Measurements from ENCODE around the gene SIDT1. TPM values are rescaled to one million over a fixed set of nuclear protein-coding genes. Genes with fewer than 3 reads are reported as not detected.
"Not testable (repeated sequence)": the region's sequence is repeated elsewhere in the genome, so short reads cannot be mapped to it uniquely, and the experiment has no call there.

The SIDT1 gene
- total RNA-seq, 1 experiment from 2014 or later = not detected

DNA sequence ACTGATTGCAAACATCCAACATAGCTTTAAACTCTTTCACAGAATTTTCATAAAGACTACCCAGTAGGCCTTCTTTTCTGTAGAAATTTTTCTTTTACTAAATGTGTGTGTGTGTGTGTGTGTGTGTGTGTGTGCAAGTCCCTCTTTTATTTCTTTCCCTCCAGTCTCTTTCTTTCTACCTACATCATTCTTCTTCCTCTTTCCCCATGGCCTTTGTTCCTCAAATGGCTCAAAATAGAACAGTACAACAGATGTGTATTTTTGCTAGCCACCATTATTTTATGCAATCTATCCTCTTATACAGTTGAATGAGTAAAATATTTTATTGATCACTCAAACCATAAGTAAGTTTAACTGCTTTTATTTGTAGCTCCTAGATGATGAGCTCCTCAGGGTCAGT, 87.7 kb downstream of the SIDT1 start:
- no peaks in the 10 kb centered on the region for H3K4me1 ChIP-seq (replicated peaks)
- no peak overlapping the region for H3K4me3 ChIP-seq
- H3K9me3 ChIP-seq (replicated peaks) = no peaks in the 10 kb centered on the region
- no peak overlapping the region for H3K27ac ChIP-seq
- DNase-seq (ENCODE audit: low read depth in 1 of 2, low spot score in 2 of 2) = no peak
- H3K36me3 ChIP-seq = no peaks in the 10 kb centered on the region
- H3K27me3 ChIP-seq (replicated peaks) = no peaks in the 10 kb centered on the region

DNA sequence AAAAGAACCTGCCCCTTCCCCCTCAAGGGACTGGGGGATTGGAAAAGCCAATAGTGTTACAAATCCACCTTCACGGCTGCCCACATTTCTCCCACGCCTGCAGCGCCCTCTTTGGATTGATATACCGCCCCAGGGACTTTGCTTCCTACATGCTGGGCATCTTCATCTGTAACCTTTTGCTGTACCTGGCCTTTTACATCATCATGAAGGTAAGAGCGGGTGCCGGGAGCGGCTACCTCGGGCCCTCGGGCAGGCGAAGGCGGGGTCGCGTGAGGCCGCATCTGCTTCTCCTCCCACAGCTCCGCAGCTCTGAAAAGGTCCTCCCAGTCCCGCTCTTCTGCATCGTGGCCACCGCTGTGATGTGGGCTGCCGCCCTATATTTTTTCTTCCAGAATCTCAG, 91.0 kb downstream of the SIDT1 start:
- Histone ChIP-seq H3K4me3 (no peak overlapping the region), H3K4me1 (replicated peaks) (no peaks in the 10 kb centered on the region), H3K27me3 (replicated peaks) (peaks cover 6% of the 10 kb centered on the region; the same call in 1 of the 2 replicates), H3K9me3 (replicated peaks) (no peaks in the 10 kb centered on the region), H3K36me3 (no peaks in the 10 kb centered on the region), H3K27ac (no peak overlapping the region)
- DNase-seq (ENCODE audit: low read depth in 1 of 2, low spot score in 2 of 2) = no peak

GRCh38 chr3:113623811-113624210, 91.5 kb downstream of the SIDT1 start:
- Histone ChIP-seq H3K27me3 (replicated peaks) (peaks cover 6% of the 10 kb centered on the region; the same call in 1 of the 2 replicates), H3K4me1 (replicated peaks) (no peaks in the 10 kb centered on the region), H3K27ac (no peak overlapping the region), H3K4me3 (no peak overlapping the region), H3K36me3 (no peaks in the 10 kb centered on the region), H3K9me3 (replicated peaks) (no peaks in the 10 kb centered on the region)
- DNase-seq (ENCODE audit: low read depth in 1 of 2, low spot score in 2 of 2) = no peak

GRCh38 chr3:113625834-113626233, 93.5 kb downstream of the SIDT1 start:
- no peak overlapping the region for H3K4me3 ChIP-seq
- H3K27ac ChIP-seq = no peak overlapping the region
- H3K4me1 ChIP-seq (replicated peaks) = no peaks in the 10 kb centered on the region
- no peak for DNase-seq (ENCODE audit: low read depth in 1 of 2, low spot score in 2 of 2)
- peaks cover 6% of the 10 kb centered on the region; the same call in 1 of the 2 replicates for H3K27me3 ChIP-seq (replicated peaks)
- no peaks in the 10 kb centered on the region for H3K9me3 ChIP-seq (replicated peaks)
- no peaks in the 10 kb centered on the region for H3K36me3 ChIP-seq

GRCh38 chr3:113626503-113627371, 94.4 kb downstream of the SIDT1 start:
- Histone ChIP-seq H3K4me3 (no peak overlapping the region), H3K4me1 (replicated peaks) (no peaks in the 10 kb centered on the region), H3K9me3 (replicated peaks) (no peaks in the 10 kb centered on the region), H3K27ac (no peak overlapping the region), H3K36me3 (no peaks in the 10 kb centered on the region), H3K27me3 (replicated peaks) (peaks cover 6% of the 10 kb centered on the region; the same call in 1 of the 2 replicates)
- peak; percentile 28 to 43 for DNase-seq (ENCODE audit: low read depth in 1 of 2, low spot score in 2 of 2)

- Histone ChIP-seq H3K4me1 (replicated peaks) (no peaks in the 10 kb centered on the region), H3K9me3 (replicated peaks) (no peaks in the 10 kb centered on the region), H3K4me3 (no peak overlapping the region), H3K36me3 (no peaks in the 10 kb centered on the region), H3K27me3 (replicated peaks) (peaks cover 6% of the 10 kb centered on the region; the same call in 1 of the 2 replicates), H3K27ac (no peak overlapping the region)
- DNase-seq (ENCODE audit: low read depth in 1 of 2, low spot score in 2 of 2) = no peak
Measured at GRCh38 chr3:113628316-113628715, 96.0 kb downstream of the SIDT1 start.

GRCh38 chr3:113628788-113629187, 96.4 kb downstream of the SIDT1 start:
- Histone ChIP-seq H3K9me3 (replicated peaks) (no peaks in the 10 kb centered on the region), H3K4me1 (replicated peaks) (no peaks in the 10 kb centered on the region), H3K36me3 (no peaks in the 10 kb centered on the region), H3K4me3 (no peak overlapping the region), H3K27me3 (replicated peaks) (peaks cover 6% of the 10 kb centered on the region; the same call in 1 of the 2 replicates), H3K27ac (no peak overlapping the region)
- DNase-seq (ENCODE audit: low read depth in 1 of 2, low spot score in 2 of 2) = no peak

DNA sequence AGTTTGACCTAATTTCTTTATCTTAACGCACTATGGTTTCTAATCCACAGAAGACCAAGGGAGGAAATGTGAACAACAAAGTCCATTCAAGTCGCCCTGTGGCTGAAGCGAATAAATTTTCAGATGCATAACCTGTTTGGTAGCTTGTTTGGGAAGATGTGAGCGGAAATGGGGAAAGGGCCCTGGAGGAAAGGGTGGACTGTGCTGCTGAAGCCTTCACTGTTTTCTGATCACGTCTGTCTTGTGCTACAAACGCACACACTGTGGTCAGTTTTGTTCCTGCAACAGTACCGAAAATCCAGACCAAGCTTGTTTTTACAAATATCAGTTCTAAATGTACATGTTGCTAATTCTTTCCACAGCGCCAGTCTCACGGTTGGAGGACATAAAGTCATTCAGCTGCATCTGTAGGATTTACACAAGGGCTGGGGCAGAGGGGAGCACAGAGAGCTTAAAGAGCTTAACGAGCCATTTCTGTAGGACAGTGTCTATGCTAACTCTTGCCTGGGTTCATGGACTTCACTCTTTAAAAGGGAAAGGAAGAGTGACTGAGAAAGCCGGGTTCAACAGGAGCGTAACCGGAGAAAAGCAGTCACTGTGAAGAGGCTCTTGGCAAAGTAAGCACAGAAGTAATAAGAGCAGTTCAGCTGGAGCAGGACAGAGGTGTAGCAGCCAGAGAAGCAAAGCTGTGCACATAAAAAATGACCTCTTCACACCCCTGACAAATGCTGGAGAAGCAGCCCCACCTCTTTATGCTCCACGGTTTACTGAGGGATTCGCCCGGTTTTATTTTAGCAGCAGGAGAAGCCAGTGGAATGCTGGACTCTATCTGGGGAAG, 97.4 kb downstream of the SIDT1 start:
- DNase-seq (ENCODE audit: low read depth in 1 of 2, low spot score in 2 of 2) = no peak
- H3K9me3 ChIP-seq (replicated peaks) = no peaks in the 10 kb centered on the region
- peaks cover 6% of the 10 kb centered on the region; the same call in 1 of the 2 replicates for H3K27me3 ChIP-seq (replicated peaks)
- no peak overlapping the region for H3K4me3 ChIP-seq
- H3K36me3 ChIP-seq = no peaks in the 10 kb centered on the region
- H3K4me1 ChIP-seq (replicated peaks) = no peaks in the 10 kb centered on the region
- H3K27ac ChIP-seq = no peak overlapping the region

- Histone ChIP-seq H3K27me3 (replicated peaks) (peaks cover 2% of the 10 kb centered on the region; the same call in 1 of the 2 replicates), H3K4me1 (replicated peaks) (no peaks in the 10 kb centered on the region), H3K27ac (no peak overlapping the region), H3K9me3 (replicated peaks) (no peaks in the 10 kb centered on the region), H3K4me3 (no peak overlapping the region), H3K36me3 (no peaks in the 10 kb centered on the region)
- DNase-seq (ENCODE audit: low read depth in 1 of 2, low spot score in 2 of 2) = no peak
Measured at GRCh38 chr3:113630956-113631542, 98.7 kb downstream of the SIDT1 start.

GRCh38 chr3:113631573-113631972, 99.2 kb downstream of the SIDT1 start:
- Histone ChIP-seq H3K27me3 (replicated peaks) (no peaks in the 10 kb centered on the region), H3K4me3 (no peak overlapping the region), H3K9me3 (replicated peaks) (no peaks in the 10 kb centered on the region), H3K36me3 (no peaks in the 10 kb centered on the region), H3K27ac (no peak overlapping the region), H3K4me1 (replicated peaks) (no peaks in the 10 kb centered on the region)
- no peak for DNase-seq (ENCODE audit: low read depth in 1 of 2, low spot score in 2 of 2)

- no peaks in the 10 kb centered on the region for H3K4me1 ChIP-seq (replicated peaks)
- H3K9me3 ChIP-seq (replicated peaks) = no peaks in the 10 kb centered on the region
- no peak overlapping the region for H3K27ac ChIP-seq
- no peak overlapping the region for H3K4me3 ChIP-seq
- no peaks in the 10 kb centered on the region for H3K36me3 ChIP-seq
- no peaks in the 10 kb centered on the region for H3K27me3 ChIP-seq (replicated peaks)
- DNase-seq (ENCODE audit: low read depth in 1 of 2, low spot score in 2 of 2) = no peak
Measured at GRCh38 chr3:113634782-113635474, 102.6 kb downstream of the SIDT1 start.

DNA sequence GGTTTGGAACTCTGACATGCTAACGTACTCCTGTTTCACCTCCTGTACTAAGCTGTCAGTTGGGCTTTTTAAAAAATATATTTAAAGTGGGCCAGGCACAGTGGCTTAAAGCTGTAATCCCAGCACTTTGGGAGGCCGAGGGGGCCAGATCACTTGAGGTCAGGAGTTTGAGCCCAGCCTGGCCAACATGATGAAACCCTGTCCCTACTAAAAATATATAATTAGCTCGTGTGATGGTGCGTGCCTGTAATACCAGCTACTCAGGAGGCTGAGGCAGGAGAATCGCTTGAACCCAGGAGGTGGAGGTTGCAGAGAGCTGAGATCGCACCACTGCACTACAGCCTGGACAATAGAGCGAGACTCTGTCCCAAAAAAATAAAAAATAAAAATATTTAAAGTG, 103.7 kb downstream of the SIDT1 start:
- not testable (repeated sequence) for H3K27me3 ChIP-seq (replicated peaks); H3K36me3 ChIP-seq; H3K27ac ChIP-seq; H3K4me1 ChIP-seq (replicated peaks); H3K4me3 ChIP-seq; H3K9me3 ChIP-seq (replicated peaks); DNase-seq (ENCODE audit: low read depth in 1 of 2, low spot score in 2 of 2)

DNA sequence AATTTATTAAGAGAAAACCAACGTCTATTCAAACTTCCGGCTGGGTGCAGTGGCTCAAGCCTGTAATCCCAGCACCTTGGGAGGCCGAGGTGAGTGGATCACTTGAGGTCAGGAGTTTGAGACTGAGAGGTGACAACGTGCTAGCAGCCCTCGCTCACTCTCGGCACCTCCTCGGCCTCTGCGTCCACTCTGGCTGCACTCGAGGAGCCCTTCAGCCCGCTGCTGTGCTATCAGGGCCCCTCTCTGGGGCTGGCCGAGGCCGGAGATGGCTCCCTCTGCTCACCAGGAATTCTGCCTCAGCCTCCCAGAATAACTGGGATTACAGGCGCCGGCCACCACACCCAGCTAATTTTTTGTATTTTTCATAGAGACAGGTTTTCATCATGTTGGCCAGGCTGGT, 105.4 kb downstream of the SIDT1 start:
- Histone ChIP-seq H3K36me3 (no peaks in the 10 kb centered on the region), H3K9me3 (replicated peaks) (no peaks in the 10 kb centered on the region), H3K4me1 (replicated peaks) (no peaks in the 10 kb centered on the region), H3K27ac (no peak overlapping the region), H3K4me3 (no peak overlapping the region), H3K27me3 (replicated peaks) (no peaks in the 10 kb centered on the region)
- DNase-seq (ENCODE audit: low read depth in 1 of 2, low spot score in 2 of 2) = no peak

All from SJSA1 (cell line).